Uterus (tissue), 4 donors: Measurements from ENCODE around the gene SVEP1. TPM values are rescaled to one million over a fixed set of nuclear protein-coding genes. Genes with fewer than 3 reads are reported as not detected.
"Not testable (repeated sequence)": the region's sequence is repeated elsewhere in the genome, so short reads cannot be mapped to it uniquely, and the experiment has no call there.

Experiments used
- DNase-seq, 2 donors: peaks; one replicate each; pipeline ENCODE4 v3.0.0-alpha.2; 2019 to 2020
- H3K27ac ChIP-seq, 2 donors: fragments of 200-600 bp; sonication (generic); 1 replicate in 1 of 2; 2 replicates in 1 of 2; pipeline ENCODE4 v1.5.1; 2016 to 2018
- H3K27me3 ChIP-seq, 2 donors: fragments of 200-600 bp; sonication (generic); one replicate each; pipeline ENCODE4 v1.5.1; 2018 to 2019; ENCODE audit warnings: control low read depth in 1 of 2
- H3K36me3 ChIP-seq, 2 donors: fragments of 200-600 bp; sonication (generic); one replicate each; pipeline ENCODE4 v1.5.1; 2019; ENCODE audit warnings: control low read depth in 1 of 2
- H3K4me1 ChIP-seq, 2 donors: fragments of 200-600 bp; sonication (generic); one replicate each; pipeline ENCODE4 v1.5.1; 2018 to 2019; ENCODE audit warnings: control low read depth in 1 of 2
- H3K4me3 ChIP-seq, 2 donors: fragments of 200-600 bp; sonication (generic); 1 replicate in 1 of 2; 2 replicates in 1 of 2; pipeline ENCODE4 v1.5.1; 2018 to 2019; ENCODE audit warnings: mild to moderate bottlenecking in 1 of 2
- H3K9me3 ChIP-seq, 2 donors: fragments of 200-600 bp; sonication (generic); one replicate each; pipeline ENCODE4 v1.5.1; 2019; ENCODE audit warnings: control low read depth in 1 of 2
- CTCF ChIP-seq, 4 experiments: fragments of 200-600 bp in 2 of 4; fragments of 450-650 bp in 2 of 4; sonication (generic) in 2 of 4; IDR thresholded peaks; one replicate each; pipeline ENCODE4 v1.5.1; 2016 to 2019; ENCODE audit warnings: antibody characterized with exemption in 4 of 4, mild to moderate bottlenecking in 2 of 4, moderate library complexity in 1 of 4
- POLR2A ChIP-seq, 2 donors: fragments of 450-650 bp; IDR thresholded peaks; one replicate each; pipeline ENCODE4 v1.6.1; 2016; ENCODE audit warnings: antibody characterized with exemption in 2 of 2, mild to moderate bottlenecking in 1 of 2, moderate library complexity in 1 of 2
- intact Hi-C: fragments of 100-400 bp; cut with DNase I; formaldehyde crosslinking; loops from one replicate; pipeline ENCODE4 v1.15.1; 2023; ENCODE audit warnings: low total_unique reads
- total RNA-seq, 4 donors: library from RNA; depleted of rRNA in 3 of 4; stranded (reverse); fragments of >200 nt in 3 of 4; gene quantifications; one replicate each; pipeline versions ENCODE4 v1.1.0 to v1.2.4, GENCODE V29; 2014 to 2023
- donor health status: DM: yes; HTN: yes; CAD: no.

SVEP1 gene
- total RNA-seq, 4 donors from 2014 or later, result 47.9 to 63.5 (median 58.0) TPM

- Histone ChIP-seq H3K4me3 (no peak overlapping the region), H3K9me3 (no peaks in the 10 kb centered on the region), H3K27me3 (no peaks in the 10 kb centered on the region), H3K4me1 (no peaks in the 10 kb centered on the region), H3K27ac (no peak overlapping the region), H3K36me3 (no peaks in the 10 kb centered on the region)
- intact Hi-C loops, result no loop called here
- TF ChIP-seq POLR2A (IDR thresholded peaks at IDR 0.05) (no peak), CTCF (IDR thresholded peaks at IDR 0.05) (no peak)
- DNase-seq, result no peak
Observed at GRCh38 chr9:110620726-110621125, 41.2 kb upstream of the SVEP1 start.

GRCh38 chr9:110619831-110620230, 40.3 kb upstream of the SVEP1 start:
- Histone ChIP-seq H3K4me3 (no peak overlapping the region), H3K36me3 (no peaks in the 10 kb centered on the region), H3K9me3 (no peaks in the 10 kb centered on the region), H3K27me3 (no peaks in the 10 kb centered on the region), H3K27ac (no peak overlapping the region), H3K4me1 (no peaks in the 10 kb centered on the region)
- DNase-seq, result no peak
- intact Hi-C loops, result no loop called here
- TF ChIP-seq CTCF (IDR thresholded peaks at IDR 0.05) (no peak), POLR2A (IDR thresholded peaks at IDR 0.05) (no peak)

- Histone ChIP-seq H3K27me3 (no peaks in the 10 kb centered on the region), H3K4me3 (no peak overlapping the region), H3K36me3 (no peaks in the 10 kb centered on the region), H3K9me3 (no peaks in the 10 kb centered on the region), H3K27ac (no peak overlapping the region), H3K4me1 (no peaks in the 10 kb centered on the region)
- no peak for DNase-seq
- TF ChIP-seq CTCF (IDR thresholded peaks at IDR 0.05) (no peak), POLR2A (IDR thresholded peaks at IDR 0.05) (no peak)
- intact Hi-C loops, result no loop called here
Observed at GRCh38 chr9:110615498-110615897, 36.0 kb upstream of the SVEP1 start.

- H3K4me3 ChIP-seq, H3K9me3 ChIP-seq, H3K27ac ChIP-seq, H3K36me3 ChIP-seq, DNase-seq, H3K4me1 ChIP-seq, intact Hi-C loops, H3K27me3 ChIP-seq: not testable (repeated sequence)
Observed at GRCh38 chr9:110614576-110614975, 35.0 kb upstream of the SVEP1 start.

- H3K4me1 ChIP-seq, result no peaks in the 10 kb centered on the region
- H3K27me3 ChIP-seq, result no peaks in the 10 kb centered on the region
- no peaks in the 10 kb centered on the region for H3K9me3 ChIP-seq
- no peaks in the 10 kb centered on the region for H3K36me3 ChIP-seq
- H3K27ac ChIP-seq, result no peak overlapping the region
- intact Hi-C loops, result no loop called here
- TF ChIP-seq POLR2A (IDR thresholded peaks at IDR 0.05) (no peak), CTCF (IDR thresholded peaks at IDR 0.05) (no peak)
- H3K4me3 ChIP-seq, result no peak overlapping the region
- no peak for DNase-seq
Observed at GRCh38 chr9:110606179-110606790, 26.7 kb upstream of the SVEP1 start.

- TF ChIP-seq POLR2A (IDR thresholded peaks at IDR 0.05) (no peak), CTCF (IDR thresholded peaks at IDR 0.05) (no peak)
- Histone ChIP-seq H3K4me1 (no peaks in the 10 kb centered on the region), H3K36me3 (no peaks in the 10 kb centered on the region), H3K4me3 (no peak overlapping the region), H3K27me3 (no peaks in the 10 kb centered on the region), H3K9me3 (no peaks in the 10 kb centered on the region), H3K27ac (no peak overlapping the region)
- DNase-seq, result no peak
- intact Hi-C loops, result no loop called here
Observed at GRCh38 chr9:110605565-110605964, 26.0 kb upstream of the SVEP1 start.
